IPS-18a (cell line): ENCODE data around the gene PCSK2.

ENCODE experiments used
- H3K27ac ChIP-seq: one replicate; pipeline ENCODE4 v1.5.1; 2013; ENCODE audit warnings: low read length
- H3K27me3 ChIP-seq: one replicate; pipeline ENCODE4 v1.6.1; 2013; ENCODE audit warnings: mild to moderate bottlenecking, low read length; ENCODE audit not compliant: control insufficient read depth, insufficient read depth
- H3K36me3 ChIP-seq: one replicate; pipeline ENCODE4 v1.6.1; 2013; ENCODE audit warnings: low read depth, low read length; ENCODE audit not compliant: control insufficient read depth
- H3K4me1 ChIP-seq: one replicate; pipeline ENCODE4 v1.6.1; 2013; ENCODE audit warnings: low read depth, low read length; ENCODE audit not compliant: control insufficient read depth
- H3K4me3 ChIP-seq: one replicate; pipeline ENCODE4 v1.5.1; 2013; ENCODE audit warnings: low read length
- H3K9ac ChIP-seq: one replicate; pipeline ENCODE4 v1.6.1; 2013; ENCODE audit warnings: mild to moderate bottlenecking, low read length, moderate library complexity
- H3K9me3 ChIP-seq: one replicate; pipeline ENCODE4 v1.6.1; 2013; ENCODE audit warnings: low read depth, low read length; ENCODE audit not compliant: control insufficient read depth

PCSK2 gene

DNA sequence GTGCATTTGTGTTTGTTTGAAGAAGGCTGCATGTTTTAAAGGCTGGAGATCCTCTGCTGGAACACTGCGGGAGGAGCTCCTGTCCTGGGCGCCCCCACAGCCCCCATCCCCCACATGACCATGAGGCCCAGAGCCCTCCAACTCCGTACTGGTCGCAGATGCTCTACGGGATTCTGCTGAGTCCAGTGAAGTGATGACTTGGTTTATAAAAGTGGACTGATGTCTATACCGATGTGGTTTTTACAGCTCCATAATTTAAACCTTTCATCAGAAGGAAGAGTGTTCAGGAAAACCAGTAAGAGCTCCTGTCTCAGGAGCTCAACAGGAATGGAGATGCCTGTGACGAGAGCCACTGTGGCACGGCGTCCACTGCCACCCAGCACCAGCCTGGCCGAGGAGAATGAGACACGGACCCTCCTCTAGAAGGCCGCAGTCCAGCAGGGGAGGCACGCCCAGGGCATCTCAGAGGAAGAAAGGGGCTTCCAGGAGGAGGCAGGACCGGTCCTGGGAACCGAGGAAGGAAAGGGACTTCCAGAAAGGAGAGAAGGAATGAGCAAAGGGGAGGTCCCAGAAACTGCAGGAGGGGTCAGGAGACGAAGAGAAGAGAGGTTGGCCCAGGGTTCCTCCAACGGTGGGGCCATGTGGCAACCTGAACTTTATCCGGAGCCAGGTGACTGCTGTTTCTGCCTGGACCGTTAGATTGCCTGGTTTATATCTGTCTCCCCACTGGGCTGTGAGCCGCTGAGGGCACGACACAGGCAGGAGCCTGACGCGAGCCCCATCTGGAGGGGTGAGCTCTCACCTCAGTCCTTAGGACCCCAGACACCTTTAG lies 277.4 kb downstream of the PCSK2 start:
- Histone ChIP-seq H3K9ac (no peak overlapping the region), H3K9me3 (no peaks in the 10 kb centered on the region), H3K36me3 (no peaks in the 10 kb centered on the region), H3K4me1 (no peaks in the 10 kb centered on the region), H3K27ac (no peak overlapping the region), H3K4me3 (peak overlapping the region; percentile 51), H3K27me3 (peaks cover 5% of the 10 kb centered on the region)

DNA sequence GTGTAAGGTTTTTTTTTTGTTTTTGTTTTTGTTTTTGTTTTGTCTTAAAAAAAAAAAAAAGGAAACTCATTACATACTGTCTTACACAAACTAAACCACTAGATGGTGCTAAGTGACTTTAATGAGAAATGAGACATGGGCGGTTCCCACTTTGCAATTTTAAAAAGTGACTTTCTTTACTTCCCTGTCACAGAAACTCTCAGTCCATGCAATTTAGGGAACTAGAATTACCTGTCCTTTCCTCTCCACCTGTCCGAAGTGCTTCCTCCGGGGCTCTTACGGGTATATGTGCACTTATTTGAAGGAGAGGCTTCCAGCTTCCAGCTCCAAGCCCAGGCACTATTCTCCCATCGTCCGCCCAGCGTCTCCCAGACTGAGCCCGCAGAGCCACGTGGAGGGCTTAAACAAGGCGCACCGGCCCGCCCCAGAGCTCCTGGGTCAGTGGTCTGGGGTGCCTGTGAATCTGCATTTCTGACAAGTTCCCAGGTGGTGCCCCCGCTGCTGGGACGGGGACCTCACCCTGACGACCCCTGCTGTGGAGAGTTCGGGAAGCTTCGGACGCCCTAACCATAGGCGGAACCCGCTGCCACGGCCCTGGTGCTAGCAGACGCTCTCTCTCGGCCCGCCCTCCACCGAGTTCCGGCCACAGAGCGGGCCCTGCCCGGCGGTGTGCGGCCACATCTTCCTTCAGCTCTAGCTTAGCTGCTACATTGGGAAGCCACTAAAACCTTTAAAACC lies 278.2 kb downstream of the PCSK2 start:
- Histone ChIP-seq H3K27ac (no peak overlapping the region), H3K27me3 (peaks cover 5% of the 10 kb centered on the region)

DNA sequence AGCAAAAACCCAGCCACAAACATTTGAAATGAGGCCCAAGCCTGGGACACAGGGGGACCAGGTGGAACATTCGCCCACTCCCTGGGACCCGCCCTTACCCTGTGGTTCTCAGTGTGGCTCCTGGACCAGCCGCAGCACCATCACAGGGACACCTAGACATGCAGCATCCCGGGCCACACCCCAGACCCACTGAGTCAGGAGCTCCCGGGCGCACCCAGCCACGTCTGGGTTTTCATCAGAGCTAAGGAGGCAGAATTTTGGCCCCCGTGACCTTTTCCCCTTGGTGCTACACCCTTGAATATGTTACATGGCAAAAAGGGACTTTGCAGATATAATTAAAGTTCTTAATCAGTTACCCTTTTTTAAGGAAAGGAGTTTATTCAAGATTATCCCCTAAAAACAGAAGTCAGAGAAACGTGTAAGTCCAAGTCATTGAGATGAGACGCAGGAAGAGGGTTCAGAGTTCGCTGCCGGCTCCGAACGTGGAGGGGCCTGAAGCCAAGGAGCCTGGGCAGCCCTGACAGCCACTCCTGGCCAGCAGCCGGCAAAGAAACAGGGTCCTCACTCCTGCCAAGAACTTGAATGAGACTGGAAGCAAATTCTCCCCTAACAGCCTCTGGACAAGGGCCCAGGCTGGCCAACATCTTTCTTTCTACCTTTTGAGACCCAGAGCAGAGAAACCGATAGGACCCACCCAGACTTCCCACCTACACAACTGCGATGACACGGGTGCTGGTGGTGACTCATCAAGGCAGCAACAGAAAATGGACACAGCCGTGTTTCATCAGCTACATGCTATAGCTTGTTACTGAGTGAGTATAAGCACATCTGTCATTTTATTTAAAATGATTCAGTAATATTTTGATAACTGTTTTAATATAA lies 279.0 kb downstream of the PCSK2 start:
- H3K9me3 ChIP-seq = no peaks in the 10 kb centered on the region
- H3K4me3 ChIP-seq = peak overlapping the region; percentile 51
- H3K27me3 ChIP-seq = peaks cover 5% of the 10 kb centered on the region
- no peaks in the 10 kb centered on the region for H3K36me3 ChIP-seq
- H3K4me1 ChIP-seq = no peaks in the 10 kb centered on the region
- H3K27ac ChIP-seq = no peak overlapping the region
- H3K9ac ChIP-seq = no peak overlapping the region

More for the DNA sequence above, 278.2 kb downstream of the PCSK2 start:
- H3K36me3 ChIP-seq = no peaks in the 10 kb centered on the region
- no peaks in the 10 kb centered on the region for H3K4me1 ChIP-seq
- H3K4me3 ChIP-seq = peak overlapping the region; percentile 51
- H3K9ac ChIP-seq = peak overlapping the region; percentile 29
- no peaks in the 10 kb centered on the region for H3K9me3 ChIP-seq

- Histone ChIP-seq H3K4me1 (no peaks in the 10 kb centered on the region), H3K9me3 (no peaks in the 10 kb centered on the region), H3K9ac (no peak overlapping the region), H3K4me3 (no peak overlapping the region), H3K27ac (no peak overlapping the region), H3K36me3 (no peaks in the 10 kb centered on the region), H3K27me3 (peaks cover 5% of the 10 kb centered on the region)
Observed at GRCh38 chr20:17507032-17507431, 280.2 kb downstream of the PCSK2 start.

DNA sequence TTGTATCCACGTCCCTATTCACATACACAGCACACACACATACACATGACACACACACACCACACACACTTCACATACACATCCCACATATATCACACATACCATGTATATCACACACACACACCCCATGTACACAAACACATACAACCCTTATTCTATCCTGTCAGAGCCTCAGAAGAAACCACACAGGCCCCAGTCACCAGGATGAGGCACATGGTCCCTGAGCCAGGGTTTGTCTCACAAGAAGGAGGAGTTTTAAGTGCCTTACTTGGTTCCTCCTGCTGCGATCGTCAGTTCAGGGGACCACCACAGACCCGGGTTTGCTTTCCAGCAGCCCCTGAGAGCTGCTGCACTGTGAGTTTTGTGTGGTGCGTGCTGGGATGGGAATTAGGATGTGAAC lies 280.7 kb downstream of the PCSK2 start:
- Histone ChIP-seq H3K4me3 (no peak overlapping the region), H3K9me3 (no peaks in the 10 kb centered on the region), H3K36me3 (no peaks in the 10 kb centered on the region), H3K27me3 (peaks cover 5% of the 10 kb centered on the region), H3K4me1 (no peaks in the 10 kb centered on the region), H3K9ac (no peak overlapping the region), H3K27ac (no peak overlapping the region)

DNA sequence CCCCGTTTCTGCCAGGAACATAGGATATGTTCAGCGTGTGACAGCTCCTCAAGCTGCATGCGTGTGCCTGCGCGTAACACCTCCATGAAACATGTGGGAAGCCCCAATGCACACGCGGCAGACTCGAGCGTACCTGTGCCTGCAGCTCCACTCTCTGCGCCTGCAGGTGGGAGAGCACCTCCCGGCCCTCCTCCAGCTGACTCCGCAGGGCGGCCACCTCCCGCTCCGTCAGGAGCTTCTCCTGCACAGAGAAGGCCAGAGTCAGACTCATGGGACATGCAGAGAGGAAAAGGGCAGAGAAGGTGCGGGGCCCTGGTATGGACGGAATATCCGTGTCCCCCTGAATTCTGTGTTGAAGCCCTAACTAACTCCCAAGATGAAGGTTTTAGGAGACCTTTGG lies 281.9 kb downstream of the PCSK2 start:
- Histone ChIP-seq H3K4me3 (no peak overlapping the region), H3K27ac (no peak overlapping the region)

GRCh38 chr20:17510548-17510947 lies 283.7 kb downstream of the PCSK2 start:
- H3K36me3 ChIP-seq = no peaks in the 10 kb centered on the region
- H3K9ac ChIP-seq = no peak overlapping the region
- no peak overlapping the region for H3K27ac ChIP-seq
- peaks cover 5% of the 10 kb centered on the region for H3K27me3 ChIP-seq
- no peaks in the 10 kb centered on the region for H3K9me3 ChIP-seq
- H3K4me1 ChIP-seq = no peaks in the 10 kb centered on the region
- H3K4me3 ChIP-seq = no peak overlapping the region

More for the DNA sequence above, 281.9 kb downstream of the PCSK2 start:
- no peak overlapping the region for H3K9ac ChIP-seq
- H3K9me3 ChIP-seq = no peaks in the 10 kb centered on the region
- H3K36me3 ChIP-seq = no peaks in the 10 kb centered on the region
- no peaks in the 10 kb centered on the region for H3K4me1 ChIP-seq
- peaks cover 5% of the 10 kb centered on the region for H3K27me3 ChIP-seq

GRCh38 chr20:17511401-17511800 lies 284.6 kb downstream of the PCSK2 start:
- no peaks in the 10 kb centered on the region for H3K27me3 ChIP-seq

GRCh38 chr20:17513939-17514338 lies 287.1 kb downstream of the PCSK2 start:
- H3K27me3 ChIP-seq = no peaks in the 10 kb centered on the region
- H3K4me3 ChIP-seq = no peak overlapping the region
- no peaks in the 10 kb centered on the region for H3K9me3 ChIP-seq

More at GRCh38 chr20:17511401-17511800, 284.6 kb downstream of the PCSK2 start:
- Histone ChIP-seq H3K27ac (no peak overlapping the region), H3K9me3 (no peaks in the 10 kb centered on the region), H3K36me3 (no peaks in the 10 kb centered on the region), H3K9ac (no peak overlapping the region), H3K4me1 (no peaks in the 10 kb centered on the region), H3K4me3 (no peak overlapping the region)

GRCh38 chr20:17515053-17515452 lies 288.2 kb downstream of the PCSK2 start:
- H3K4me3 ChIP-seq = no peak overlapping the region
- no peaks in the 10 kb centered on the region for H3K9me3 ChIP-seq
- no peaks in the 10 kb centered on the region for H3K36me3 ChIP-seq
- no peak overlapping the region for H3K9ac ChIP-seq
- H3K27ac ChIP-seq = no peak overlapping the region
- H3K27me3 ChIP-seq = no peaks in the 10 kb centered on the region
- no peaks in the 10 kb centered on the region for H3K4me1 ChIP-seq

More at GRCh38 chr20:17513939-17514338, 287.1 kb downstream of the PCSK2 start:
- Histone ChIP-seq H3K9ac (no peak overlapping the region), H3K27ac (no peak overlapping the region), H3K36me3 (no peaks in the 10 kb centered on the region), H3K4me1 (no peaks in the 10 kb centered on the region)
